Activated CD8-positive, alpha-beta memory T cell treated with anti-CD3 and anti-CD28 coated beads for 4 hours (primary cell): ENCODE data around the gene DGCR6L.
"Not testable (repeated sequence)": the region's sequence is repeated elsewhere in the genome, so short reads cannot be mapped to it uniquely, and the experiment has no call there.

ENCODE experiments used
- DNase-seq, 2 donors: peaks; one replicate each; pipeline ENCODE4 v3.0.0-alpha.2; 2020; ENCODE audit warnings: low read depth in 2 of 2

The DGCR6L gene

DNA sequence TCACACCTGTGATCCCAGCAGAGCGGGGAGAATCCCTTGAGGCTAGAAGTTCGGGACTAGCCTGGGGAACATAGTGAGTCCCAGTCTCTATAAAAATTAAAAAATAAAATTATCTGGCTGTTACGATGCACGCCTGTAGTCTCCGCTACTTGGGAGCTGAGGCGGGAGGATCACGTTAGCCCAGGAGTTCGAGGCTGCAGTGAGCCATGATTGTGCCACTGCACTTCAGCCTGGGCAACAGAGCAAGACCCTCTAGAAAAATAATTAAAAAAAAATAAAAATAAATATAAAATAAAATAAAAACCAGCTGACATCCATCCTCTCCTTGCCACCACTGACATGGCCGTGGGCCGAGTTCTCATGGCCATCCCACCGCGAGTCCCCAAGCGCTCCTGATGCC is 44.0 kb downstream of the DGCR6L start:
- DNase-seq = no peak

DNA sequence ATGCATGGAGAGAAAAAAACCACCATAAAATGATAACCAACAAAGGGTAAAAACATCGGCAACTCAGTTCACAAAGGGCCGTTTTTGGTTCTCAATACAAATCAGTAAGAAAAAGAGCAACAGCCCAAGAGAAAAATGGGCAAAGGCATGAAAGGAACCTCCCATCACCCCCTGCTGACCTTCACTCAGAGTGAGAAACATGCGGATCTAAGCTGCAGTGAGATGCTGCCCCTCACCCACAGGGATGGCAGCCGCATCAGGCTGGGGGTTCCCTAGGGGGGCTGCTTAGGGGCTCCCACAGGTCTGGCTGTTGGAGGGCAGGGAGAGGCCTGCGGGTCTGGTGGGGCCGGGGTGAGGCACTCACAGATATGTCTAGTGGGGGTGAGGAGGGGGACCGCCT is 44.5 kb downstream of the DGCR6L start:
- not testable (repeated sequence) for DNase-seq

DNA sequence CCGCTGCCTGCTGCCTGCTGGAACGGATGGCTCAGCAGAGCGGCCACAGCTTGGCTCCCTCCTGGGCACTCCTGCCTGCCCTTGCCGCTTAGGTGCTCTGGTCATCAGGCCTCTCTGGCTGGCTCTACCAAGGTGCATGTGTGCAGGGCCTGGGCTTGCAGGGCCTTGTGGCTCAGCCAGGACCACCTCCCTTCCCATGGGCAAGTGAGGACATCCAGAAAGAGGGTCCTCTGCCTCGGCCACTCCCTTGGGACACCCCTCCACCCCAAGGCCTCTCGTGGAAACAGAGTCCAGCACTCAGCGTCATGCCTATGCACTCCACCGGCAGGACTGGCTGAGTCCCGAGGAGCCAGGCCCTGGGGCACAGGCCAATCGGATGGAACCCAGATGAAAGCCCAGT is 45.5 kb downstream of the DGCR6L start:
- DNase-seq = not testable (repeated sequence)

GRCh38 chr22:20273758-20274181 is 46.1 kb downstream of the DGCR6L start:
- DNase-seq = no peak

DNA sequence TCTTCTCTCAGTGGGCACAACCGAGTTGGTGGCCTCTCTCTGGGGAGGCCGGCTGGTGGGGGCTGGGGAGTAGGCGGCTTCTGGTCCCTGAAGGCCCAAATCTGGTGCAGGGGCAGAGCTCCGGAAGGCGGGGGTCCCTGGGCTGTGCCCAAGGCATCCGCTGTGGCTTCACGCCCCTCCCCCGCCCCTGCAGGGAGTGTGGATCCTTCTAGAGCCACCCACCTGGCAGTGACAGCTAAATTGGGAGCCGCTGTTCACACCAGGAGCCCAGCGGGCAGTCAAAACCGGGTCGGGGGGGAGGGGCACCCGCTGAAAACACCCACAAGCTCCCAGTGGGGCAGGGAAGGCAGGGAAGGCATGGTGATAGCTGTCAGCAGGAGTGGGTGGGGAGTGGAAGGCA is 47.2 kb downstream of the DGCR6L start:
- no peak for DNase-seq

GRCh38 chr22:20272174-20272573 is 47.7 kb downstream of the DGCR6L start:
- DNase-seq = no peak

DNA sequence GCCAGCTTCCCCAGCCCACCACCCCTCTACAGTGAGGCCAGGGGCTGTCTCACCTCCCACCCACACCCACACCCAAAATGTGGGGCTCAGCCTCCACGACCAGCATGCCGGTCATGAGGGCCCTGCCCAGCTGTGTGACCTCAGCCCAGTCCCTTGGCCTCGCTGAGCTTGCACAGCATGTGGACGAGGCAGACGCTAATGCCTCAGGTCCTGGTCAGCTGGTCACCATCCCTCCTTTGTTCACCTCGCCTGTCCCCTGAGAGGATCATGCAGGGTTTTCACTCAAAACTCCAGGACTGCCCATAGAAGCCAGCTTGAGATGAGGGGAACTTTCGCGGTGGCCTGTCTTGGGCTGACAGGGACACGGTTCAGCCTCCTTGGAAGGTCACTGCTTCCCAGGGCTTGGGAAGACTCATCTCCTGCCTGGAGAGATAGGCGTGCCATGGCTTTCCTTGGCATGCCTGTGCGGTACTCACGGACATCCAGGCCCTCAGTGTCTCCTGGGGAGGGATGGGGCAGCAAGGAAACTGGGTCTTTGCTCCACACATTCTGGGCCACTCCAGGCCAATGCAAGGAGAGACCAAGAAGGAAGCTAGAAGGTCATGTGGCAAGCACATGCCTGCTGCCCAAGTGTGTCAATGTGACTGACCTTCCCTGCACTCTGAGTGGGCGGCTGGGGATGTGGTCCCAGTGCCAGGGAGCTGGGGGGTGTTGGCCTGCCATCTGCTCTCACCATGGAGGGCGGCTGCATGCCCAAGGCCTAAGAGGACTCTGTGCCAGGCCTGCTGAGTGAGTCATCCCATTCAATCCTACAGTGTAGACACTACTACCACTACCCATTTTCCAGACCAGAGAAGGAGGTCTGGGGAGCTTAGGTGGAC is 48.5 kb downstream of the DGCR6L start:
- no peak for DNase-seq

DNA sequence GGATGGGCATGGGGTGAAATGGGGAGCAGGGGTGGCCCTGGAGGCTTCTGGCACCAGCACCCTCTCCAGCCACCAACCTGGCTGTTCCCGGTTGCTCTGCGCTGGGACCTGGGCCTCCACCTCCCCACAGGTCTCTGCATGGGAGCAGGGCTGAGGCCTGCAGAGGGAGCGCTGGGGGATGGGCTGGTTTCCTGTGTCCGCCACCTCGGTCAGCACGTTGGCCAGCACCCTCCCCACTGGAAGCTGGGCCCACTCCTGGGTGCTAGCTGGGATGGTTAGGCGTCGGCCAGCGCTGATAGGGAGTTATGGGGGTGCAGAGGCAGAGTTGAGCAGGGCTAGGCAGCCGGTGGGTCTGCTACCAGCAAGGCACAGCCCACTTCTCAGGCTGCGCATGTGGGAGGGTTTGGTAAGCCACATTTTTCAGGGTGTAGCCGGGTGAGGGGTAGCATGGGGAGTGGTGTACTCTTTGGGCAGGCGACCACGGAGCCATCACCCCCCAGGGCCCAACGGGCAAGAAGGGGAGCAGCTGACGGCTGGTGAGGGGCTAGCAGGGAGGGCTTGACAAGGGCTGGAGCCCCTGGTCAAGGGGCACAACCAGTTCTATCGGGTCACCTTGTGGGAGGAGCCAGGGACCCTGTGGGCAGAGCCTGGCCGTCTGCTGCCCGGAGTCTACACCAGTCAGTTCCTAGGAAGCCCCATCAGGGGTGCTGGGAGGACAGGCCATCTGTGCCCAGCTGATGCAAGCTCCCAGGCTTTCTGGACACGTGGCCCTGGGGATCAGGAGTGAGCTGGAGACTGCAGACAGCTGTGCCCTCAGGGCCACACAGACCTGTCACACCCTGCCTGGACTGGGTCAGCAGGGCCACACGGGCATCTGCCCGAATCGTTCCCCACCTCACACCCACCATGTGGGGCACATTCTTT is 49.4 kb downstream of the DGCR6L start:
- not testable (repeated sequence) for DNase-seq

- DNase-seq = not testable (repeated sequence)
Observed at GRCh38 chr22:20269673-20270072, 50.2 kb downstream of the DGCR6L start.

DNA sequence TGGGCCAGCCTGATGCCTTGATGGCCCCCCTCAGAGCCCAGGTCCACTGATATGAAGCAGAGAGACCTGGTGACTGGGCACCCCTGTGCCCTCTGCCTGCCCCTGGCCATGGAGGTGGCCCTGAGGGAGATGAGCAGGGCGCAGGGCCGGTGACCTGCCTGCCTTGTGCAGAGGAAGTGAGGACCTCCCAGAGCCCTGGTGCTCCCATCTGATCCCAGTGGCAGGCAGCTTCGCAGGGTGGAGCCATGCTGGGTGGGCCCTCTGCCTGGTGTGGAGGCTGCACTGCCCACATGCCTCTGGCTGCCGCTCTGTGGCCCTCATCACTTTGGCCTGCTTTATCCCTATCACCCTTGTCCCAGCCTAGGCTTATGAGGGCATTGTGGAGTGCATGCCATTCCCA is 50.7 kb downstream of the DGCR6L start:
- DNase-seq = not testable (repeated sequence)

DNA sequence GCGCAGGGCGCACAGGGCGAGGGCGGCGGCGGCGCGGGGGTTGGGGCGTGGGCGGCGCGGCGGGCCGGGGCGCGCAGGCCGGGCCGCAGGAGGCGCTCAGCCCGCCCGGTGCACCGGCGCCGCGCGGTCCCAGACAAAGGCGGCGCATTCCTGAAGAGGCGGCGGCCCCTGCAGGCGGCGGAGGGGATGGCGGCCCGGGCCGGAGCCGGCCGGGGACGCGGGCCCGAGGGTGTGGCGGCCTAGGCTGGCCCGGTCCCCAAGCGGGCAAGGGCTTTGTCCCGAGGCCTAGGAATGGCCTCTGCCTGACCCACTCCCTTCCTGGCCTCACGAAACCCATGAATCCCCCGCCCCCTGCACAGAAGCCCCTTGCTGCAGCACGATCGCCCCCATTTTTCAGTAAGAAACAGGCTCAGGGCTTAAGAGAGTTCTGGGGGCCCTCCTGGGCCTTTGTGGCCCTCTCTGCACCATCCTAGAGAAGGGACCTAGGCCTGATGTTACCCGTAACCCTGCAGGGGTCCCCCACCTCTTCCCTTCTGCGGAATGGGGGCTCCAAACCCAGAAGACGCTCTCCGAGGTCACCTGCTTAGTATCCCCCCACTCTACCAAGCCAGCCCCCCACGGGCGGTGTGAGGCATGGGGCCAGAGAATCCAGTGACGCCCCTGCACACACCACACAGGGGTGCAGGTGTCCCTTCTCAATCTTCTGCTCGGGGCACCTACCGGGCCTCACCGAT is 51.4 kb downstream of the DGCR6L start, which contains the start of gene RTN4R:
RTN4R (minus strand) TSS at position 40 of the 734 bp plus-strand sequence. CDS start 226 bp downstream, outside the sequence.
- DNase-seq = no peak

DNA sequence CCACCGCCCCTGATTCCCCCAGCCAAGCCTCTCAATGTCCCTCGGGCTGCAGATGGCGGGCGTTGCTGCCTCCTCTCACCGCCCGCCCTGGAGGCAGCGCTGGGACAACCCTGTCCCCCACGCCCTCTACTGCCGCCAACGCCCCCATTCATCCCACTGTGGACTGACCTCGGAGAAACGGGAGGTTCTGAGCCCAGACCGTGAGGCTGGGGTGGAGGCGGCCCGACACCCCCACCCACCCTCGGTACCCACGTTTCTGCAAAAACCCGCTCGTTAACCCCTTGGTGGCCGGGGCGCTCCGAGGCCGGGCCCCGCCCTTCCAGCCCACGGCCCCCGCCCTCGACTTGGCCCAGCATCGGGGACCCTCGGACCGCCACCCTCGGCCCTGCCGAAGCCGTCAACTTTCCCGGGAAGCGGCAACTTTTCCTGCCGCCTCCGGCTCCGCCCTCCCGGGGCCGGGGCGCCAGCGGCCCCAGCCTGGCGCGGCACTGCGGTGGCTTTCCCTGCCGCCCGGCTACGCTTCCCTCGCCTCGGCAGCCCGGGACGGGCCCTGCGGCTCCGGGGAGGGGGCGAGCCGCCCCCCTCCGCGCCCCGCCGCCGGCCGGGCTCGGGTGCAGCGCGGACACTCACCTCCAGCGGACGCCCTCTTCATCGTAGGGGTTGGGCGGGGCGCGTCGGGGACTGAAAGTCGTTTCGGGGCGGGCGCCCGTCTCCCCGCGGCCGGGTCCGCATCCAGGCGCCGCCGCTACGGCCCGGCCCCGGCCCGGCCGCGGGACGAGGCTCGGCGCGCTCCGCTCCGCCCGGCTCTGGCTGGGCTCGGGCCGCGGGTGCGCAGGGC is 52.2 kb downstream of the DGCR6L start:
- DNase-seq = no peak

GRCh38 chr22:20266667-20267440 is 53.0 kb downstream of the DGCR6L start:
- not testable (repeated sequence) for DNase-seq

- not testable (repeated sequence) for DNase-seq
Observed at GRCh38 chr22:20265772-20266666, 53.8 kb downstream of the DGCR6L start.

DNA sequence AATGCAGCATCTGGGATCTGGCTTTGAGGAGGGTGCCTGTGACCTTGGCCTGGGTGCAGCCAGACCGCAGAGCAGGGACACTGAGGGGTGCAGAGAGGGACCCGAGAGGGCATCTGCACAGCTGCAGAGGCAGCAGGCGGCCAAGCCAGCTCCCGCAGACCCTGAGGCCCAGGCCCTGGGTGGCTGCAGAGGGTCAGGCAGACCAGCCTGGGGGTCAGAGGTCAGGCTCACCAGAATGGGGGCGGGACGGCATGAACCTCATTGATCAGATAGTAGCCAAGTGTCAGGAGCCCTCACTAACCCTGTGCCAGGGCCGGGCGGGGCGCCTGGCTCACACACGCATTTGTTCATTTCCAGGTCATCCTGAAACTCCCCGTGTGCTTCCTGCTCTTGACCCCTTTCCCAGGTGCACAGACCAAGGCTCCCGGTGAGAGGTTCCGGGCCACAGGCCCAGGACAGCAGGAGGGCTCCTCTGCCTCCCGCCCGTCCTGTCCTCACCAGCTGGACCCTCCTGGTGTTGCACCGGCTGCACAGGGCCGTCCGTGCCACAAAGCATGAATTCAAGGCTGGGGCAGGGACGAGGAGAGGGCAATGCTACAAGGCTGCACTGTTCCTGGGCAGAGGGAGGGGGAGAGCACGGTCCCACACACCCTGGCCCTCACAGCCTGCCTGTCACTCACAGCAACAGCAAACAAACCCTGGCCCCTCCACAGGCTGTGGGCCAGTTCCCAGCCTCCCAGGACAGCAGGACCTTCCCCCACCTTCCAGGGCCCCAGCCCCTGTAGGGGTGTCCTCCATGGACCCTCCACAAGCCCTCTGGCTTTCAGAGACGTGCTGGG is 55.0 kb downstream of the DGCR6L start:
- no peak for DNase-seq
